ENCODE results near the gene C21orf58.
"Not testable (repeated sequence)": the region's sequence is repeated elsewhere in the genome, so short reads cannot be mapped to it uniquely, and the experiment has no call there.

C21orf58 gene

DNA sequence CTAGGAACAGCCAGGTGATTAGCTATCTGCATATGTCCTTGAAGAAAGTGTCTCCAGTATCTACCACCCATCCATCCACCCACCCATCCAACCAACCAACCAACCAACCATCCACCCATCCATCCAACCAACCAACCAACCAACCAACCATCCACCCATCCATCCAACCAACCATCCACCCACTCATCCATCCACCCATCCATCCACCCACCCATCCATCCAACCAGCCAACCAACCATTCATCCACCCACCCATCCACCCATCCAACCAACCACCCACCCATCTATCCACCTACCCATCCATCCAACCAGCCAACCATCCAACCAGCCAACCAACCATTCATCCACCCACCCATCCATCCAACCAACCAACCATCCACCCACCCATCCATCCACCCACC, 12.1 kb downstream of the C21orf58 start:
- no peaks in the 10 kb centered on the region for H3K9me3 ChIP-seq (ENCODE audit: low read length)
- no peak overlapping the region for H3K27ac ChIP-seq (ENCODE audit: low read depth, low read length, poor library complexity, severe bottlenecking)
- H3K9me2 ChIP-seq (ENCODE audit: low read depth, low read length), result no peaks in the 10 kb centered on the region
- H3K27me3 ChIP-seq (ENCODE audit: insufficient read depth, low read length), result no peaks in the 10 kb centered on the region
- H3K4me2 ChIP-seq (ENCODE audit: low read length), result no peak overlapping the region
- H4K20me1 ChIP-seq (ENCODE audit: insufficient read depth, low read length), result no peaks in the 10 kb centered on the region
- no peak for TF ChIP-seq CTCF (IDR thresholded peaks at IDR 0.05; ENCODE audit: low read length)
- no peak for TF ChIP-seq EZH2 (IDR thresholded peaks at IDR 0.05; ENCODE audit: borderline replicate concordance, low read length)
- no peak overlapping the region for H2AFZ ChIP-seq (ENCODE audit: low read length)
- H3K36me3 ChIP-seq (ENCODE audit: insufficient read depth, low read length), result peaks cover 71% of the 10 kb centered on the region
- no peaks in the 10 kb centered on the region for H3K79me2 ChIP-seq (ENCODE audit: insufficient read depth, low read length)
- no peaks in the 10 kb centered on the region for H3F3A ChIP-seq (ENCODE audit: insufficient read depth, low read length)
- H3K4me1 ChIP-seq (ENCODE audit: insufficient read depth, low read length, severe bottlenecking), result no peaks in the 10 kb centered on the region
- no peak overlapping the region for H3K9ac ChIP-seq (ENCODE audit: low read length)
- H3K4me3 ChIP-seq (ENCODE audit: low read depth, low read length, poor library complexity, severe bottlenecking), result no peak overlapping the region

DNA sequence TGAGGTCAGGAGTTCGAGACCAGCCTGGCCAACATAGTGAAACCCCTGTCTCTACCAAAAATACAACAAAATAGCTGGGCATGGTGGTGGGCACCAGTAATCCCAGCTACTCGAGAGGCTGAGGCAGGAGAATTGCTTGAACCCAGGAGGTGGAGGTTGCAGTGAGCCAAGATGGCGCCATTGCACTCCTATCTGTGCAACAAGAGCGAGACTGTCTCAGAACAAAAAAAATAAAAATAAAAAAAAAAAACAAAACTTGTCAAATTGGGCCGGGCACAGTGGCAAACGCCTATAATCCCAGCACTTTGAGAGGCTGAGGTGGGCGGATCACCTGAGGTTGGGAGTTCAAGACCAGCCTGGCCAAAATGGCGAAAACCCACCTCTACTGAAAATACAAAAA, 13.4 kb downstream of the C21orf58 start:
- H3K4me3 ChIP-seq (ENCODE audit: low read depth, low read length, poor library complexity, severe bottlenecking); H3K9me2 ChIP-seq (ENCODE audit: low read depth, low read length); H3K4me2 ChIP-seq (ENCODE audit: low read length); H4K20me1 ChIP-seq (ENCODE audit: insufficient read depth, low read length); H3K9ac ChIP-seq (ENCODE audit: low read length); H3K27ac ChIP-seq (ENCODE audit: low read depth, low read length, poor library complexity, severe bottlenecking); H3K4me1 ChIP-seq (ENCODE audit: insufficient read depth, low read length, severe bottlenecking); H2AFZ ChIP-seq (ENCODE audit: low read length); H3K79me2 ChIP-seq (ENCODE audit: insufficient read depth, low read length); H3K9me3 ChIP-seq (ENCODE audit: low read length); H3K27me3 ChIP-seq (ENCODE audit: insufficient read depth, low read length); H3F3A ChIP-seq (ENCODE audit: insufficient read depth, low read length): not testable (repeated sequence)
- peaks cover 66% of the 10 kb centered on the region for H3K36me3 ChIP-seq (ENCODE audit: insufficient read depth, low read length)

GRCh38 chr21:46308431-46308830, 15.2 kb downstream of the C21orf58 start:
- H4K20me1 ChIP-seq (ENCODE audit: insufficient read depth, low read length), result no peaks in the 10 kb centered on the region
- H3K9me2 ChIP-seq (ENCODE audit: low read depth, low read length), result no peaks in the 10 kb centered on the region
- H3K4me2 ChIP-seq (ENCODE audit: low read length), result no peak overlapping the region
- H3K36me3 ChIP-seq (ENCODE audit: insufficient read depth, low read length), result peaks cover 58% of the 10 kb centered on the region
- TF ChIP-seq EZH2 (IDR thresholded peaks at IDR 0.05; ENCODE audit: borderline replicate concordance, low read length) (no peak), CTCF (IDR thresholded peaks at IDR 0.05; ENCODE audit: low read length) (no peak)
- no peak overlapping the region for H2AFZ ChIP-seq (ENCODE audit: low read length)
- H3K4me3 ChIP-seq (ENCODE audit: low read depth, low read length, poor library complexity, severe bottlenecking), result no peak overlapping the region
- no peaks in the 10 kb centered on the region for H3F3A ChIP-seq (ENCODE audit: insufficient read depth, low read length)
- H3K9ac ChIP-seq (ENCODE audit: low read length), result no peak overlapping the region
- no peaks in the 10 kb centered on the region for H3K4me1 ChIP-seq (ENCODE audit: insufficient read depth, low read length, severe bottlenecking)
- H3K27ac ChIP-seq (ENCODE audit: low read depth, low read length, poor library complexity, severe bottlenecking), result no peak overlapping the region
- H3K27me3 ChIP-seq (ENCODE audit: insufficient read depth, low read length), result no peaks in the 10 kb centered on the region
- no peaks in the 10 kb centered on the region for H3K79me2 ChIP-seq (ENCODE audit: insufficient read depth, low read length)
- H3K9me3 ChIP-seq (ENCODE audit: low read length), result no peaks in the 10 kb centered on the region

GRCh38 chr21:46307625-46308024, 16.0 kb downstream of the C21orf58 start:
- H3K27ac ChIP-seq (ENCODE audit: low read depth, low read length, poor library complexity, severe bottlenecking), result no peak overlapping the region
- H3K27me3 ChIP-seq (ENCODE audit: insufficient read depth, low read length), result no peaks in the 10 kb centered on the region
- no peak overlapping the region for H3K4me2 ChIP-seq (ENCODE audit: low read length)
- no peak overlapping the region for H2AFZ ChIP-seq (ENCODE audit: low read length)
- H4K20me1 ChIP-seq (ENCODE audit: insufficient read depth, low read length), result no peaks in the 10 kb centered on the region
- H3K4me3 ChIP-seq (ENCODE audit: low read depth, low read length, poor library complexity, severe bottlenecking), result no peak overlapping the region
- H3K9me3 ChIP-seq (ENCODE audit: low read length), result no peaks in the 10 kb centered on the region
- no peaks in the 10 kb centered on the region for H3K4me1 ChIP-seq (ENCODE audit: insufficient read depth, low read length, severe bottlenecking)
- TF ChIP-seq CTCF (IDR thresholded peaks at IDR 0.05; ENCODE audit: low read length) (no peak), EZH2 (IDR thresholded peaks at IDR 0.05; ENCODE audit: borderline replicate concordance, low read length) (no peak)
- H3K36me3 ChIP-seq (ENCODE audit: insufficient read depth, low read length), result peaks cover 55% of the 10 kb centered on the region
- H3K79me2 ChIP-seq (ENCODE audit: insufficient read depth, low read length), result no peaks in the 10 kb centered on the region
- H3F3A ChIP-seq (ENCODE audit: insufficient read depth, low read length), result no peaks in the 10 kb centered on the region
- no peak overlapping the region for H3K9ac ChIP-seq (ENCODE audit: low read length)
- H3K9me2 ChIP-seq (ENCODE audit: low read depth, low read length), result no peaks in the 10 kb centered on the region

Data from OCI-LY1 (cell line).